Measurements from ENCODE around the gene ALG6.
"Not testable (repeated sequence)": the region's sequence is repeated elsewhere in the genome, so short reads cannot be mapped to it uniquely, and the experiment has no call there.

The ALG6 gene

GRCh38 chr1:63328781-63329180 is 38.6 kb upstream of the ALG6 start:
- no peak for DNase-seq

GRCh38 chr1:63329621-63330330 is 37.7 kb upstream of the ALG6 start:
- DNase-seq: no peak

DNA sequence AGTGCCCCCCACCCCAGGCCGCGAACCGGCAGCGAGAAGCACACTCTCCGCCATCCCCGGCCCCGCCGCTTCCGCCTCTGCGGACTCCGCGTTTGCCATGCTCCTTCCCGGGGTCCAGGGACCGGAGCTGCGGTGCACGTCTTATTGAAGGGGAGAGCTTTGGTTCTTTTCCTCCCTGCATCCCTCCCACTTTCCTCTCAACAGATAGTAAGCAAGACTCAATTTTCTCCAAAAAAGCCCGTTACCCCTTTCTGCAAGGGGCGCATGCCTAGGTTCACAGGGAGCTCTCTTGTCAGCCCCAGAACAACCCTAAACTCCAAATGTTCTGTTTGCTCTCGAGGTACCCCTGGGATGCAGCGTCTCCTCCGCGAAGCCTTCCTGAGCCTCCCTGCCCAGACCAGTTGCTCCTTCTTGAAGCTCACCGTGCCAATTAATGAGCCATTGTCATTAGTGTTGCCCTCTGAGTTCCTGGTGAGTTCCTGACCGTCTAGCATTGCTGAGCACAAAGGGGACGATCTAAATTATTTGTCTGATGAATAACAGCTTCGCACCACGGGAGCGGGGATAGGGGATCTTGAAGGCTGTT is 37.0 kb upstream of the ALG6 start:
- no peak for DNase-seq

DNA sequence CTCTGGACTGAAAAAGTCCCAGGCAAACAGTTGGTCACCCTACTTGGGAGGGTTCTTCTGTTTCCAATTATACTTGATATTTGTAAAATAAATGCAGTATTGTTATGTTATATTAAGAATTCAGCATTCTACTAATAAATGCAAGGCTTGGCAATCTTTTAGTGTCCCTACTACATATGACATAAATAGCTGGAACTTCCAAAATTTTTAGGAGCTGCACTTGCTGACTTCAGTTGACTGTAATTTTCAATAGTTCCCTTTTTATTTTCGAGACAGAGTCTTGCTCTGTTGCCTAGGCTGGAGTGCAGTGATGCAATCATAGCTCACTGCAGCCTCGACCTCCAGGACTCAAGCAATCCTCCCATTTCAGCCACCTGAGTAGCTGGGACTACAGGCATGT is 25.0 kb upstream of the ALG6 start:
- no peak for DNase-seq

DNA sequence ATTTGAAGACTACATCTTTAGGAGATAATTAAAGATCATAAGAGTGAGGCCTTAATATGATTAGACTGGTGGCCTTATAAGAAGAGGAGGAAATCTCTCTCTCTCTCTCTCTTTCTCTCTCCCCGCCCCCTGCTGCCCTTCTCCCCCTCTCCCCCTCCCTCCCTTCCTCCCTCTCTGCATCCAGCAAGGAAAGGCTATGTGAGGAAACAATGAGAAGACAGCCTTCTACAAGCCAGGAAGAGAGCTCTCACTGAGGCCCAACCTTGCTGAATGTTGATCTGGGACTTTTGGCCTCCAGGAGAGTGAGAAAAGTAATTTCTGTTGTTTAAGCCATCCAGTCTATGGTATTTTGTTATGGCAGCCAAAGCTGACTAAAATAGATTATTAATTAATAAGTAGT is 23.5 kb upstream of the ALG6 start:
- DNase-seq: no peak

GRCh38 chr1:63350320-63350719 is 17.1 kb upstream of the ALG6 start:
- DNase-seq: no peak

GRCh38 chr1:63352736-63353135 is 14.7 kb upstream of the ALG6 start:
- no peak for DNase-seq

GRCh38 chr1:63356234-63356633 is 11.2 kb upstream of the ALG6 start:
- DNase-seq: not testable (repeated sequence)

GRCh38 chr1:63359561-63359960 is 7.9 kb upstream of the ALG6 start:
- no peak for DNase-seq

GRCh38 chr1:63362073-63362472 is 5.4 kb upstream of the ALG6 start:
- no peak for DNase-seq

GRCh38 chr1:63362578-63362977 is 4.8 kb upstream of the ALG6 start:
- DNase-seq: no peak

DNA sequence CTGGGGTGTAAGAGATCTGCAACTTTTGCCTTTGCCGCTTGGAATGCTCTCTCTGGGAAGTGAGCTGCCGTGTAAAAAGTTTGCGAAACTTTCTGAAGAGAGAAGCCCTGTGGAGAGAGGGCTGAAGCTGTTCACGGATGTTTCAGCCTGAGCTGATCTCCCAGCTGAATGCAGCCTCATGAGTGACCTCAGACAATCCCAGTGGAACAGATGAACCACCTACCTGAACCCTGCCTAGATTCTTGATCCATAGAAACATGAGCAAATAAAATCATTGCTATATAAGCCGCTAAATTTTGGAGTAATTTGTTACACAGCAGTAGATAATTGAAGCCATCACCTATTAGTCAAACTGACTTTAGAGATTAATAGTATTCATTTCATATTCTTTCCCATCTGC is 4.4 kb upstream of the ALG6 start:
- DNase-seq: no peak

DNA sequence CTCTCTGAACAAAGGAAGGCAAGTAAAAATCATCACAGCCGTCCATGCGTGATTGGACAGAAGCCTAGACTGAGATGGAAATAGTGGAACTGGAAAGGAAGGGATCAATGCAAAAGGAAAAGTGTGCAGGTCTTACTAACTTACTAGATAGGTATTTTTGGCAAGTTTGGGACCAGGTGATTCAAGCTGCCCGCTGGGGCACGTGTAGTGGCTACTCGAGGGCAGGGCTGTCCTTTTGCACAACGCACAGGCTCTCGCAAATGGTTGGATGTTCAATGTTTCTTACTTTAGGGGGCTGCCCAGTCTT is 566 bp upstream of the ALG6 start:
- DNase-seq: no peak

GRCh38 chr1:63368131-63368530 is 704 bp downstream of the ALG6 start:
- DNase-seq: no peak

DNA sequence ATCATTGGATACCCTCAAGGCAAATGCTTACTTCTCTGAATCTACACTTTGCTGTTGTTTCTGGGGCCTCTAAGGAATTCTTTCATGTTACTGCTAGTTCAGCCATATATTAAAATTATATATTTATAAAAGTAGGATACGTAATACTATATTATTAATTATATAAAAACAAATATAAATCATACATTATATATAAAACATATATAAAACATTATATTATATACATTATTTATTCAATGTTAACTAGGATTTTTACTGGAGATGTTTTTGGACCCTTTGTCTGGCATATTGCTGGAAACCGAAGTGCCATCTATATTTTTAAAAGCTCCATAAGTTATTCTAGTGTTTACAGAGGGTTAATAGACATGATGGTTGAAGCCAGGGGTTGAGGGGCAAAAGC is 12.2 kb downstream of the ALG6 start:
- DNase-seq: no peak

GRCh38 chr1:63381741-63382140 is 14.3 kb downstream of the ALG6 start:
- no peak for DNase-seq

GRCh38 chr1:63401945-63402344 is 34.5 kb downstream of the ALG6 start:
- DNase-seq: no peak

GRCh38 chr1:63403386-63403785 is 36.0 kb downstream of the ALG6 start:
- no peak for DNase-seq

DNA sequence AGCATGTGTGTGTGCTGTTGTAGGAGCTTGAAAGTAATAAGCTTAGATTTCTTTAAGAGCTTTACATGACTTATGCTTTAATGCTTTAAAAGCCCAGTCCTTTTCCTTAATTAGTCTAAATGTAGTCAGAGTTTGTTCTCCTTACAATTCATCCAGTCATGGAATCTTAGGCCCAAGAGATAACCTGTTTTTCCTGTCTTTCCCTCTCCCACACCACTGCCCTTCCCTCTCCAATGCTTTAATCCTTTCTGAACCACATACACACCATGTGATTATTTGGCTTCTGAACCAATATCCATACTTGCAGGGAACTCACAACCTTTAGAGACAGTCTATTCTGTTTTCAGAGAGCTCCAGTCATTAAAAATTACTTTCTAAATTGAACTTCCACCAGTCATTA is 37.6 kb downstream of the ALG6 start:
- DNase-seq: no peak

DNA sequence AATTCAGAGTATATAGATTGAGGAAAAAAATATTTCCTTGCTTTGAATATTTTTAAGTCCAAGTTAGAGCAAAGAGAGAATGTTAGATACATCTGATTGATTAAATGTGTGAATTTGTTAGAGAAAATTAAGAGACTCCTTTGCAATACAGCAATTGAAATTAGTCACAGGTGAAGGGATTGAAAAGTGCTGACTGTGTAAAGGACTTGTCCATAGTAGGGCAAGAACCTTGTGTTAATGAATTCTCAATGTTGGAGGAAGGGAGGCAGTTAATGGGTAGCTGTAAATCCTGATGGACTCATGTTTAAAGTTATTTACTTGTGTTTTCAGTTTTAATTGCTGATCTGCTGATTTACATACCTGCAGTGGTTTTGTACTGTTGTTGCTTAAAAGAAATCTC is 38.6 kb downstream of the ALG6 start:
- no peak for DNase-seq

DNA sequence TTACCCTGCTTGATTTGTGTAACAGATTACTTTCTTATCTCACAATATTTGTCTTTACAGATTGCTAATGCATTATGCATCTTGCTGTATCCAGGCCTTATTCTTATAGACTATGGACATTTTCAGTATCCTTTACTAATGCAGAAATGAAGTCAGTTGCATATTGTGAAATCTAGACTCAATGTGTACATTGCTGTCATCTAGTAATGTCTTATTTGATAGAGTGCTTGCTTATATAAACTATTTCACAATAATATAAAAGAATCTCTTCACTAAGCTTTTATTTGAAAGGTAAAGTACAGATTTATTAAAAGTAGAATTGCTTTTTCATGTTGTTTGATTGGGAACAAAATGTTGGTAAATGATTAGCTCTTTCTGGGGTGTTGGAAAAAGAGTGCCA is 39.6 kb downstream of the ALG6 start:
- DNase-seq: no peak

DNA sequence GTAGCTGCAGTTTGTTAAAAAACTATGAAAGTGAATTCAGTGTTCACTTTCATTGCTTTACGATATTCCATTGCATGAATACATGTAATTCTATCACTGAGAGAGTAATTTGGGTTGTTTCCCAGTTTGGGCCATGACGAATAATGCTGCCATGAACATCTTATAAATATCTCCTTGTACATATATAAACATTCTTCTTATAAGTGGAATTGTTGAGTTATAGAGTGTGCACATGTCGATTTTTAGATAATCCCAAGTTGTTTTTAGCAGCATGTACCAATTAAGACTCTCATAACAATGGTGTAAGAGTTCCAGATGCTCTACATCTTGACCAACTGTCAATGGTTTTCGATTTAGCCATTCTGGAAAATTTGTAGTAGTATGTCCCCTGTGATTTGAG is 40.9 kb downstream of the ALG6 start:
- DNase-seq: no peak

- DNase-seq: no peak
These were observed 43.6 kb downstream of the ALG6 start for GRCh38 chr1:63411066-63411465.

DNA sequence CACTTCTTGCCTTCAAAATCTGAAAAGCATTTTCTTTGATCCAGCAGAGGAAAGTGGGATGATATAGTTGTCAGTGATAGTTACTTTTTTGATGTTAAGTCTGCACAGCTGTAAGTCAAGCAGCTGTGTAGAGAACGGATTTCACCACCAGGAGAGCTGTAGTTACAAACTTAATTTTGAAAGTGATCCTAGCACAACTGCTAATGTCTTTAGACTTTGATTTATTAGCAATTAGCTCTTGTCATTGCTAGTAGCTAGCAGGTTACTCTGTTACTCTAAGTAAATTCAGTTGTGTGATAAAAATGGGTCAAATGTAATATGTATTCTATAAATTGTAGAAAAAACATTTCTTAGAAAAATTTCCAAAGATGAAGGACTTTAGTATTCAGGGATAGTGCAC is 46.0 kb downstream of the ALG6 start:
- no peak for DNase-seq

GRCh38 chr1:63414691-63415365 is 47.4 kb downstream of the ALG6 start:
- DNase-seq: no peak
